SK-N-SH treated with all-trans-retinoic acid at 6 μM for 48 hours (cell line): ENCODE results near the gene CPS1.

Experiments
- GLIS3 ChIP-seq: fragments of 250-450 bp; sonication (Bioruptor Pico); IDR thresholded peaks from 2 replicates; pipeline ENCODE4 v1.5.0; 2020; ENCODE audit warnings: mild to moderate bottlenecking, moderate library complexity
- PPARA ChIP-seq: fragments of 250-450 bp; sonication (Bioruptor Pico); IDR thresholded peaks from 2 replicates; pipeline ENCODE4 v1.5.0; 2020; ENCODE audit warnings: mild to moderate bottlenecking, borderline replicate concordance
- ZC3H10 ChIP-seq: fragments of 250-450 bp; sonication (Bioruptor Pico); IDR thresholded peaks from 2 replicates; pipeline ENCODE4 v1.5.1; 2021; ENCODE audit warnings: mild to moderate bottlenecking, moderate library complexity
- ZFP3 ChIP-seq: fragments of 250-450 bp; sonication (Bioruptor Pico); IDR thresholded peaks from 2 replicates; pipeline ENCODE4 v1.5.0; 2020; ENCODE audit warnings: mild to moderate bottlenecking, moderate library complexity

- no peak for TF ChIP-seq ZC3H10 (CRISPR knock-in tag)
- TF ChIP-seq ZFP3, result no peak
- no peak for TF ChIP-seq PPARA (CRISPR knock-in tag)
- TF ChIP-seq GLIS3 (CRISPR knock-in tag), result no peak
Observed at GRCh38 chr2:210528716-210529115, 27.7 kb upstream of the CPS1 start.
